Fibroblast of the aortic adventitia (primary cell): ENCODE results near the gene ARHGEF10L. TPM values are rescaled to one million over a fixed set of nuclear protein-coding genes. Genes with fewer than 3 reads are reported as not detected.

ENCODE experiments used
- DNase-seq: peaks from one replicate; pipeline ENCODE4 v3.0.0-alpha.2; 2010; ENCODE audit warnings: low read depth
- H3K4me3 ChIP-seq: 2 replicates; pipeline ENCODE4 v1.5.1; 2011; ENCODE audit warnings: low read depth, mild to moderate bottlenecking, control low read depth, low read length, moderate library complexity
- total RNA-seq: library from RNA; depleted of rRNA; stranded (reverse); fragments of >200 nt; gene quantifications from 2 replicates; pipeline ENCODE4 v1.2.3, GENCODE V29; 2012; ENCODE audit warnings: low replicate concordance
- TF ChIP-seq, protein P1 (sequence below): IDR thresholded peaks from 2 replicates; pipeline ENCODE4 v1.5.1; 2011; ENCODE audit warnings: mild to moderate bottlenecking, low read length, control low read depth, inconsistent platforms; ENCODE audit not compliant: insufficient read depth

The ARHGEF10L gene
- total RNA-seq, 1 donor: 23.9 TPM

DNA sequence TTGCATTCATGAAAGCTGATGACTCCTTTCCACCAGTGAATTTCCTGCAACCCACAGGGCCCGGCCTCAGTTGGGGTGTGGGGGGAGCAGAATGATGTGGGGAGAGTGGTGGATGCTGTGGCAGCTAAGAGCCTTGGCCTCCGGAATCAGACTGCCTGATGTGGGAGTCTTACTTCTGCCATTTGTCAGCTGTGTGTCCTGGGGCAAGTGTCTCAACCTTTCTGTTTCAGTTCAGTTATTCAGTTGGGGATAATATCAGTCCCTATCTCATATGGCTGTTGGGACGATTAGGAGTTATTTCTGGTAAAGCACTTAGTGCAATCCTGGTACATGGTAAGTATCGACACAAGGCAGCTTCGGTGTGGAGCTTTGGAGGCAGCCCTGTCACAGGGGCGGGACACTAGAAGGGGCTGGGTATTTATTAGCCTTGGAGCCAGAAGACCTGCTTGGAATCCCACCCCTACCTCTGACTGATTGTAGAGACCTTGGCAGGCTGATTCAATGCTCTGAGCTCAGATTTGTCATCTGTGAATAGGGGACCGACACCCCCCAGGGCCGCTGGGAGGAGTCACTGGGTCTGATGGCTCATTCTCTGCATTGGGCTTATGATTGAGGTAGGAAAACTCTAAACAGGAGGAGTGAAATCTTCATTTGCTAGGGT is 19.6 kb downstream of the ARHGEF10L start:
- DNase-seq: no peak
- TF ChIP-seq, protein P1, sequence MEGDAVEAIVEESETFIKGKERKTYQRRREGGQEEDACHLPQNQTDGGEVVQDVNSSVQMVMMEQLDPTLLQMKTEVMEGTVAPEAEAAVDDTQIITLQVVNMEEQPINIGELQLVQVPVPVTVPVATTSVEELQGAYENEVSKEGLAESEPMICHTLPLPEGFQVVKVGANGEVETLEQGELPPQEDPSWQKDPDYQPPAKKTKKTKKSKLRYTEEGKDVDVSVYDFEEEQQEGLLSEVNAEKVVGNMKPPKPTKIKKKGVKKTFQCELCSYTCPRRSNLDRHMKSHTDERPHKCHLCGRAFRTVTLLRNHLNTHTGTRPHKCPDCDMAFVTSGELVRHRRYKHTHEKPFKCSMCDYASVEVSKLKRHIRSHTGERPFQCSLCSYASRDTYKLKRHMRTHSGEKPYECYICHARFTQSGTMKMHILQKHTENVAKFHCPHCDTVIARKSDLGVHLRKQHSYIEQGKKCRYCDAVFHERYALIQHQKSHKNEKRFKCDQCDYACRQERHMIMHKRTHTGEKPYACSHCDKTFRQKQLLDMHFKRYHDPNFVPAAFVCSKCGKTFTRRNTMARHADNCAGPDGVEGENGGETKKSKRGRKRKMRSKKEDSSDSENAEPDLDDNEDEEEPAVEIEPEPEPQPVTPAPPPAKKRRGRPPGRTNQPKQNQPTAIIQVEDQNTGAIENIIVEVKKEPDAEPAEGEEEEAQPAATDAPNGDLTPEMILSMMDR: no peak
- no peak overlapping the region for H3K4me3 ChIP-seq

DNA sequence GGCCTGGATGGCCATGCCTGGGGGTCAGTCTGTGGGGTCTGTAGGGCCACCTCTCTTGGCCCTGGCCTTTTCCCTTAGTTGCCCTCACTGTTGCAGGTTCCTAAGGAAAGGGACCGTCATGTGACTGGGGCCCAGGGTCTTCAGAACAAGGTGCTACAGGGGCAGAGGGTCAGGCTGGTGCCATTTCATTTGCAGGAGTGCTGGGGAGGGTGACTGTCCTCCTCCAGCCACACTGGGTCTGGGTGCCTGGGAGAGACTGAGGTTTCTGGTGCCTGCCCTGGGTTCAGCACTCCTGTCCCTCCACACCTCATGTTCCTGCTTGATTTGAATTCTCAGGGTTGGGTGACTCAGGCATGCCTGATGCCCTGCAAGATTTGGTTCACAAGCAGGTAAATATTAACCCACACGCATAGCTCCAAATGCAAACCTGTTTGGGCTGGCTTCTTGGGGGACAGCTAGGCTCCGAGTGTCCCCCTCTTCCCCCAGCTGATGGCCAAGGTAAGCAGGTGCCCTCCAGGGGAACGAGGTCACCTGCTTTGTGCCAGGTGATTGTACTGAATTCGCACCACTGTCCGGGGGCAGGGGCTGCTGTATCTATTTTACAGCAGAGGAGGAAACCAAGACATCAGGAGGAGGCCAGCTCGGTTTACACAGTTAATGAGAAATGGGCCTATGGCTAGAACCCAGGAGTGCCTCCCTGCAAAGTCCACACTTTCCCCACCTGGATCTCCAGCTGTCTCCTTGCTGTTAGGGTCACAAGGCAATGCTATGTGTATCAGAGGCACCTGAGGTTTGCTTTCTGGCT is 20.3 kb downstream of the ARHGEF10L start:
- H3K4me3 ChIP-seq: no peak overlapping the region
- TF ChIP-seq, protein P1: no peak
- DNase-seq: no peak

DNA sequence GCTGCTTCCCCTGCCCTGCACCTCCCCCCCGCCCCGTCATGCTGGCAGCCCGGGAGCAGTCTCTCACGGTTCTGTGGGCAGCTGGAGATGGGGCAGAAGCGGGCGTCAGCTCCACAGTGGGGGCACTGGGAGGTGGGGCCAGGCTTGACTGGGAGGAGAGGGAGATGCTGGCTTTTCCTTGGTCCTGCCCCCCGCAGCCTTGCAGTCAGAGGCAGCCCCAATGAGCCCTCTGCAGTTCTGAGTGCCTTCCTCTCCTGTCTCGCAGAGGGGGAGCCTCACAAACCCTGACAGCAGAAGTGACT is 21.7 kb downstream of the ARHGEF10L start:
- TF ChIP-seq, protein P1: no peak
- H3K4me3 ChIP-seq: peak overlapping the region; percentile 22
- no peak for DNase-seq

DNA sequence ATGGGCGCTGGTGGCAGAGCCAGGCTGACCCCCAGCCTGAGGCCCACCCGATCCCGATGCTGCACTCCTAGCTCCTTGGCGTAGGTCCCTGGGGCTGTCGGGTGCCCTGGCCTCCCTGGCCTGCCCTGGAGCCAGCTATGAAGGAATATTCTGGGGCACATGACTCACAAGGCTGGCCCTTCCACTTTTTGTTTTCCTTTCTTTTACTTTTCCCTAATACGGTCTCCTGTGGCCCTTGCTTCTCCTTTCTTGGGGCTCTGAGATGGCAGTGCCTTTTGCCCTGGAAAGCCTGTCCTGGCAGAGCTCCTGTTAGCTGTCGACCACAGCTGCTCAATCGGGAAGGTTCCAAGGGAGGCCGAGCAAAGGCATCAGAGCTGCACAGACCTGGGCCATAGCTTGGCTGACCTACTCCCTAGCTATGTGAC is 22.1 kb downstream of the ARHGEF10L start:
- DNase-seq: peak; percentile 57
- H3K4me3 ChIP-seq: peak overlapping the region; percentile 28
- TF ChIP-seq, protein P1: no peak

DNA sequence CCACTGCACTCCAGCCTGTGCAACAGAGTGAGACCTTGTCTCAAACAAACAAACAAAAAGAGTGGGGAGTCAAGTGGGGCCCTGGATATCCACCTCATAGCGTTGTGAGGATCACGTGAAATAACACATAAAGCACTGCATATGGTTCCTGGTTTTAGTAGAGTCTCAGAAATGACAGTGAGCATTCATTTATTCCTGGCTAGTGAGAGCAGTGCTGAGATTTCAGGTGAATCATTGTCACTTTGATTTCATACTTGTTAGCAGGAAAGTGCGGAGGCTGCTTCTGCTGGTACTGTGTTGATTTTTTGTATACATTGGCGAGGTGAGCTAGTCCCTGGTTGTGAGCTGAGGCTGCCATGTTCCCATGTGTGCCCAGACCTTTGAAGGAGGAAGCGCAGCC is 22.9 kb downstream of the ARHGEF10L start:
- no peak for DNase-seq
- TF ChIP-seq, protein P1: no peak
- H3K4me3 ChIP-seq: no peak overlapping the region

DNA sequence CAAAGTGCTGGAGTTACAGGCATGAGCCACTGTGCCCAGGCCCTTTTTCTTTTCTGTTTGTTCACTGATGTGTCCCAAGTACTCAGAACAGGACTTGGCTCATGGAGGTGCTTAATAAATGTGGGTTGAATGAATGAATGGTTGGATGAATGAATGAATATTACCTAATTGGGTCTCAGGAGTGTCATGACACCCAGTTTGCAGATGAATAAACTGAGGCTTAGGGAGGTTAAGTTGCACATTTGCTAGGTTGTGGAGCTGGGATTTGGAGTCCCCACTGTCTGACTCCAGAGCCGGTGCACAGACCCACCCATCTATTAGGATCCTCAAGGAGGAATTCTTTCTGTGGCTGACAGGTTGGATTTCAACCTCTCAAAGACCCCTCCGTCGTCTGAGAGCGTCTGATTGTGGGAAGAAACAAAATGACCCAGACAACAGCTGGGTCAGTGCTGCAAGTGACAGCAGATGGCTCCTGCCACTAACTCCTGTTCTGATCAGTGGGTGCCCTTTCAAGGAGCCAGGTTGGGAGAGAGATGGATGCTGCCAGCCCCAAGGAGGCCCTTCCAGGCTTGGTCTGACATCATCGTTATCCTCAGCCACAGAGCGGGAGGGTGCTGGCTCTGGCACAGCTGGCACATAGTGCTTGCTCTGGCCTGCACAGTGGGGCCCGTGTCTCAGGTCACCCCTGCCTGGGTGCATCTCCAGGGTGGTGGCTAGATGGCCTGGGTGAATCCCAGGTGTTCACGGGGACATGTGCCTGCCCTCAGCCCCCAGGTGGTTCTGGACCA is 24.2 kb downstream of the ARHGEF10L start:
- DNase-seq: no peak
- H3K4me3 ChIP-seq: no peak overlapping the region
- TF ChIP-seq, protein P1: no peak
